GM23338 (cell line): ENCODE results near the gene TMEM151B. TPM values are rescaled to one million over a fixed set of nuclear protein-coding genes. Genes with fewer than 3 reads are reported as not detected.

Source experiments
- ATAC-seq: fragments of 200-7000 bp; cut with Tn5 transposase; 3 replicates; pipeline ENCODE4 v1.9.1; 2020
- DNase-seq: peaks from one replicate; pipeline ENCODE4 v3.0.0-alpha.2; 2015; ENCODE audit warnings: low spot score
- H2AFZ ChIP-seq: fragments of 200-600 bp; sonication (generic); 2 replicates; pipeline ENCODE4 v1.8.0; 2016; ENCODE audit warnings: antibody characterized with exemption, mild to moderate bottlenecking, moderate library complexity
- H3F3A ChIP-seq: fragments of 200-600 bp; sonication (generic); replicated peaks from 2 replicates; pipeline ENCODE4 v1.8.0; 2017; ENCODE audit warnings: antibody characterized with exemption, mixed run types, low read depth
- H3K27ac ChIP-seq: fragments of 200-600 bp; sonication (generic); 2 replicates; pipeline ENCODE4 v1.6.1; 2016; ENCODE audit warnings: low read depth
- H3K27me3 ChIP-seq: fragments of 200-600 bp; sonication (generic); 2 replicates; pipeline ENCODE4 v1.8.0; 2016; ENCODE audit warnings: mild to moderate bottlenecking, mixed run types, moderate library complexity; ENCODE audit not compliant: insufficient read depth
- H3K36me3 ChIP-seq: fragments of 200-600 bp; sonication (generic); 2 replicates; pipeline ENCODE4 v1.8.0; 2016; ENCODE audit warnings: mild to moderate bottlenecking; ENCODE audit not compliant: insufficient read depth
- H3K4me1 ChIP-seq: fragments of 200-600 bp; sonication (generic); 2 replicates; pipeline ENCODE4 v1.8.0; 2016; ENCODE audit warnings: mild to moderate bottlenecking, moderate library complexity; ENCODE audit not compliant: insufficient read depth
- H3K4me2 ChIP-seq: fragments of 200-600 bp; sonication (generic); 2 replicates; pipeline ENCODE4 v1.7.1; 2017; ENCODE audit warnings: mixed run types
- H3K4me3 ChIP-seq: fragments of 200-600 bp; sonication (generic); 2 replicates; pipeline ENCODE4 v1.6.1; 2016; ENCODE audit warnings: mixed run types
- H3K79me2 ChIP-seq: fragments of 200-600 bp; sonication (generic); replicated peaks from 2 replicates; pipeline ENCODE4 v1.8.0; 2017; ENCODE audit warnings: mild to moderate bottlenecking; ENCODE audit not compliant: insufficient read depth
- H3K9me2 ChIP-seq: fragments of 200-600 bp; sonication (generic); 2 replicates; pipeline ENCODE4 v1.8.0; 2017; ENCODE audit not compliant: insufficient read depth
- H4K20me1 ChIP-seq: fragments of 200-600 bp; sonication (generic); replicated peaks from 2 replicates; pipeline ENCODE4 v1.8.0; 2017; ENCODE audit warnings: mild to moderate bottlenecking; ENCODE audit not compliant: insufficient read depth
- H3K27ac Mint-ChIP-seq: 2 replicates; pipeline ENCODE4 v1.8.0; 2020; ENCODE audit warnings: inconsistent platforms, mild to moderate bottlenecking, moderate library complexity, mixed read lengths
- H3K27me3 Mint-ChIP-seq: 3 replicates; pipeline ENCODE4 v1.8.0; 2022; ENCODE audit warnings: low read depth, mild to moderate bottlenecking, moderate library complexity, mixed read lengths, inconsistent platforms; ENCODE audit not compliant: insufficient read depth, poor library complexity
- H3K36me3 Mint-ChIP-seq: 3 replicates; pipeline ENCODE4 v1.8.0; 2021; ENCODE audit warnings: low read depth, mild to moderate bottlenecking, inconsistent platforms, moderate library complexity, mixed read lengths
- H3K4me1 Mint-ChIP-seq: 3 replicates; pipeline ENCODE4 v1.8.0; 2020; ENCODE audit warnings: mild to moderate bottlenecking, inconsistent platforms, mixed read lengths
- H3K4me3 Mint-ChIP-seq: 3 replicates; pipeline ENCODE4 v1.8.0; 2021; ENCODE audit warnings: moderate library complexity, mild to moderate bottlenecking, inconsistent platforms, mixed read lengths
- H3K9me3 Mint-ChIP-seq: 3 replicates; pipeline ENCODE4 v1.8.0; 2020; ENCODE audit warnings: moderate library complexity, mild to moderate bottlenecking, inconsistent platforms, mixed read lengths
- EZH2 ChIP-seq: fragments of 200-600 bp; sonication (generic); IDR thresholded peaks from one replicate; pipeline ENCODE4 v1.8.0; 2017; ENCODE audit warnings: antibody characterized with exemption, mild to moderate bottlenecking, low read depth; ENCODE audit not compliant: unreplicated experiment
- EZH2phosphoT487 ChIP-seq: fragments of 200-600 bp; sonication (generic); IDR thresholded peaks from one replicate; pipeline ENCODE4 v1.8.1; 2018; ENCODE audit warnings: antibody characterized with exemption; ENCODE audit not compliant: unreplicated experiment
- polyA plus RNA-seq: library from polyadenylated mRNA; unstranded; fragments of >200 nt; fragmentation: Nextera tagmentation; extraction: Ambion mirVana; gene quantifications from 2 replicates; pipeline ENCODE4 v1.2.1, GENCODE V29; 2016
- total RNA-seq: library from RNA; depleted of rRNA; stranded (reverse); fragments of >200 nt; shearing (Covaris generic); gene quantifications from 2 replicates; pipeline ENCODE4 v1.2.3, GENCODE V29; 2014
- TF ChIP-seq, protein P1 (sequence below): fragments of 250-450 bp; sonication (Bioruptor Pico); IDR thresholded peaks from 2 replicates; pipeline ENCODE4 v1.5.0; 2020; ENCODE audit warnings: mild to moderate bottlenecking, moderate library complexity
- TF ChIP-seq, protein P2 (sequence below), 2 experiments: fragments of 200-600 bp in 1 of 2; sonication (generic) in 1 of 2; conservative IDR thresholded peaks; 2 replicates each; pipeline versions ENCODE4 v1.5.1 to v1.6.1; 2016 to 2017; ENCODE audit warnings: antibody characterized with exemption in 2 of 2, low read depth in 2 of 2, mild to moderate bottlenecking in 2 of 2, moderate library complexity in 1 of 2

Gene TMEM151B
- total and polyA plus RNA-seq, 2 experiments from 2014 or later, result 0.91 to 14.6 TPM

DNA sequence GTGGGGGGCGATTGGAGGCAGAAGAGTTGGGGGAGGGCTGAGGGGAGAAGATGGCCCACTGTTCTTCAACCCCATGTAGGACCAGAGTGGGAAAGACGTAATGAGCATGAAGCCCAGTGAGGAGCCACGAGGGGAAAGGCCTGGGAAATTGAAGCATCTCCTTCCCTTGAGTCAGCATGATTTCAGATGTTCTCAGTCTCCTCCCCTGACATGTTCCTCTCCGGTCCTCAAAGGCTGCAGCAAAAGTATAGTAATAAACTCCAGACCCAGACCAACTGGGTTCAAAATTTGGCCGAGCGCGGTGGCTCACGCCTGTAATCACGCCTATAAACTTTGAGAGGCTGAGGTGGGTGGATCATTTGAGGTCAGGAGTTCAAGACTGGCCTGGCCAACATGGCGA, 3.0 kb upstream of the TMEM151B start:
- H3K36me3 Mint-ChIP-seq, result no peaks in the 10 kb centered on the region
- no peaks in the 10 kb centered on the region for H3K9me3 Mint-ChIP-seq
- Histone ChIP-seq H3K4me1 (peaks cover 31% of the 10 kb centered on the region), H2AFZ (no peak overlapping the region), H3K4me3 (no peak overlapping the region), H3K27ac (no peak overlapping the region), H3F3A (0 out of 2 replicates have a peak, but pooled peaks cover 19% of the 10 kb centered on the region), H4K20me1 (peaks cover 6% of the 10 kb centered on the region; the same call in 1 of the 2 replicates), H3K9me2 (no peaks in the 10 kb centered on the region), H3K27me3 (peaks cover 19% of the 10 kb centered on the region), H3K36me3 (no peaks in the 10 kb centered on the region), H3K4me2 (no peak overlapping the region), H3K79me2 (peaks cover 9% of the 10 kb centered on the region; the same call in 1 of the 2 replicates)
- no peak overlapping the region for H3K27ac Mint-ChIP-seq
- ATAC-seq (no peak), DNase-seq (no peak)
- peaks cover 44% of the 10 kb centered on the region for H3K27me3 Mint-ChIP-seq
- H3K4me1 Mint-ChIP-seq, result peaks cover 58% of the 10 kb centered on the region
- H3K4me3 Mint-ChIP-seq, result no peak overlapping the region
- TF ChIP-seq EZH2phosphoT487 (no peak), EZH2 (no peak)
- TF ChIP-seq, protein P1, sequence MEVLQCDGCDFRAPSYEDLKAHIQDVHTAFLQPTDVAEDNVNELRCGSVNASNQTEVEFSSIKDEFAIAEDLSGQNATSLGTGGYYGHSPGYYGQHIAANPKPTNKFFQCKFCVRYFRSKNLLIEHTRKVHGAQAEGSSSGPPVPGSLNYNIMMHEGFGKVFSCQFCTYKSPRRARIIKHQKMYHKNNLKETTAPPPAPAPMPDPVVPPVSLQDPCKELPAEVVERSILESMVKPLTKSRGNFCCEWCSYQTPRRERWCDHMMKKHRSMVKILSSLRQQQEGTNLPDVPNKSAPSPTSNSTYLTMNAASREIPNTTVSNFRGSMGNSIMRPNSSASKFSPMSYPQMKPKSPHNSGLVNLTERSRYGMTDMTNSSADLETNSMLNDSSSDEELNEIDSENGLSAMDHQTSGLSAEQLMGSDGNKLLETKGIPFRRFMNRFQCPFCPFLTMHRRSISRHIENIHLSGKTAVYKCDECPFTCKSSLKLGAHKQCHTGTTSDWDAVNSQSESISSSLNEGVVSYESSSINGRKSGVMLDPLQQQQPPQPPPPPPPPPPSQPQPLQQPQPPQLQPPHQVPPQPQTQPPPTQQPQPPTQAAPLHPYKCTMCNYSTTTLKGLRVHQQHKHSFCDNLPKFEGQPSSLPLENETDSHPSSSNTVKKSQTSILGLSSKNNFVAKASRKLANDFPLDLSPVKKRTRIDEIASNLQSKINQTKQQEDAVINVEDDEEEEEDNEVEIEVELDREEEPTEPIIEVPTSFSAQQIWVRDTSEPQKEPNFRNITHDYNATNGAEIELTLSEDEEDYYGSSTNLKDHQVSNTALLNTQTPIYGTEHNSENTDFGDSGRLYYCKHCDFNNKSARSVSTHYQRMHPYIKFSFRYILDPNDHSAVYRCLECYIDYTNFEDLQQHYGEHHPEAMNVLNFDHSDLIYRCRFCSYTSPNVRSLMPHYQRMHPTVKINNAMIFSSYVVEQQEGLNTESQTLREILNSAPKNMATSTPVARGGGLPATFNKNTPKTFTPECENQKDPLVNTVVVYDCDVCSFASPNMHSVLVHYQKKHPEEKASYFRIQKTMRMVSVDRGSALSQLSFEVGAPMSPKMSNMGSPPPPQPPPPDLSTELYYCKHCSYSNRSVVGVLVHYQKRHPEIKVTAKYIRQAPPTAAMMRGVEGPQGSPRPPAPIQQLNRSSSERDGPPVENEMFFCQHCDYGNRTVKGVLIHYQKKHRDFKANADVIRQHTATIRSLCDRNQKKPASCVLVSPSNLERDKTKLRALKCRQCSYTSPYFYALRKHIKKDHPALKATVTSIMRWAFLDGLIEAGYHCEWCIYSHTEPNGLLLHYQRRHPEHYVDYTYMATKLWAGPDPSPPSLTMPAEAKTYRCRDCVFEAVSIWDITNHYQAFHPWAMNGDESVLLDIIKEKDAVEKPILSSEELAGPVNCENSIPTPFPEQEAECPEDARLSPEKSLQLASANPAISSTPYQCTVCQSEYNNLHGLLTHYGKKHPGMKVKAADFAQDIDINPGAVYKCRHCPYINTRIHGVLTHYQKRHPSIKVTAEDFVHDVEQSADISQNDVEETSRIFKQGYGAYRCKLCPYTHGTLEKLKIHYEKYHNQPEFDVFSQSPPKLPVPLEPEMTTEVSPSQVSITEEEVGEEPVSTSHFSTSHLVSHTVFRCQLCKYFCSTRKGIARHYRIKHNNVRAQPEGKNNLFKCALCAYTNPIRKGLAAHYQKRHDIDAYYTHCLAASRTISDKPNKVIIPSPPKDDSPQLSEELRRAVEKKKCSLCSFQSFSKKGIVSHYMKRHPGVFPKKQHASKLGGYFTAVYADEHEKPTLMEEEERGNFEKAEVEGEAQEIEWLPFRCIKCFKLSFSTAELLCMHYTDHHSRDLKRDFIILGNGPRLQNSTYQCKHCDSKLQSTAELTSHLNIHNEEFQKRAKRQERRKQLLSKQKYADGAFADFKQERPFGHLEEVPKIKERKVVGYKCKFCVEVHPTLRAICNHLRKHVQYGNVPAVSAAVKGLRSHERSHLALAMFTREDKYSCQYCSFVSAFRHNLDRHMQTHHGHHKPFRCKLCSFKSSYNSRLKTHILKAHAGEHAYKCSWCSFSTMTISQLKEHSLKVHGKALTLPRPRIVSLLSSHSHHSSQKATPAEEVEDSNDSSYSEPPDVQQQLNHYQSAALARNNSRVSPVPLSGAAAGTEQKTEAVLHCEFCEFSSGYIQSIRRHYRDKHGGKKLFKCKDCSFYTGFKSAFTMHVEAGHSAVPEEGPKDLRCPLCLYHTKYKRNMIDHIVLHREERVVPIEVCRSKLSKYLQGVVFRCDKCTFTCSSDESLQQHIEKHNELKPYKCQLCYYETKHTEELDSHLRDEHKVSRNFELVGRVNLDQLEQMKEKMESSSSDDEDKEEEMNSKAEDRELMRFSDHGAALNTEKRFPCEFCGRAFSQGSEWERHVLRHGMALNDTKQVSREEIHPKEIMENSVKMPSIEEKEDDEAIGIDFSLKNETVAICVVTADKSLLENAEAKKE (CRISPR knock-in tag), result no peak
- TF ChIP-seq, protein P2, sequence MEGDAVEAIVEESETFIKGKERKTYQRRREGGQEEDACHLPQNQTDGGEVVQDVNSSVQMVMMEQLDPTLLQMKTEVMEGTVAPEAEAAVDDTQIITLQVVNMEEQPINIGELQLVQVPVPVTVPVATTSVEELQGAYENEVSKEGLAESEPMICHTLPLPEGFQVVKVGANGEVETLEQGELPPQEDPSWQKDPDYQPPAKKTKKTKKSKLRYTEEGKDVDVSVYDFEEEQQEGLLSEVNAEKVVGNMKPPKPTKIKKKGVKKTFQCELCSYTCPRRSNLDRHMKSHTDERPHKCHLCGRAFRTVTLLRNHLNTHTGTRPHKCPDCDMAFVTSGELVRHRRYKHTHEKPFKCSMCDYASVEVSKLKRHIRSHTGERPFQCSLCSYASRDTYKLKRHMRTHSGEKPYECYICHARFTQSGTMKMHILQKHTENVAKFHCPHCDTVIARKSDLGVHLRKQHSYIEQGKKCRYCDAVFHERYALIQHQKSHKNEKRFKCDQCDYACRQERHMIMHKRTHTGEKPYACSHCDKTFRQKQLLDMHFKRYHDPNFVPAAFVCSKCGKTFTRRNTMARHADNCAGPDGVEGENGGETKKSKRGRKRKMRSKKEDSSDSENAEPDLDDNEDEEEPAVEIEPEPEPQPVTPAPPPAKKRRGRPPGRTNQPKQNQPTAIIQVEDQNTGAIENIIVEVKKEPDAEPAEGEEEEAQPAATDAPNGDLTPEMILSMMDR (conservative IDR thresholded peaks at IDR 0.05; ENCODE audit: low read depth in 2 of 2), result no peak
